RPMI8226 (cell line): Measurements from ENCODE around the gene DTHD1.
A peak's percentile ranks its signal among the peaks of the same experiment; 100 is the strongest.

ENCODE experiments used
- DNase-seq: peaks from one replicate; pipeline ENCODE4 v3.0.0-alpha.2; 2015

The DTHD1 gene

DNA sequence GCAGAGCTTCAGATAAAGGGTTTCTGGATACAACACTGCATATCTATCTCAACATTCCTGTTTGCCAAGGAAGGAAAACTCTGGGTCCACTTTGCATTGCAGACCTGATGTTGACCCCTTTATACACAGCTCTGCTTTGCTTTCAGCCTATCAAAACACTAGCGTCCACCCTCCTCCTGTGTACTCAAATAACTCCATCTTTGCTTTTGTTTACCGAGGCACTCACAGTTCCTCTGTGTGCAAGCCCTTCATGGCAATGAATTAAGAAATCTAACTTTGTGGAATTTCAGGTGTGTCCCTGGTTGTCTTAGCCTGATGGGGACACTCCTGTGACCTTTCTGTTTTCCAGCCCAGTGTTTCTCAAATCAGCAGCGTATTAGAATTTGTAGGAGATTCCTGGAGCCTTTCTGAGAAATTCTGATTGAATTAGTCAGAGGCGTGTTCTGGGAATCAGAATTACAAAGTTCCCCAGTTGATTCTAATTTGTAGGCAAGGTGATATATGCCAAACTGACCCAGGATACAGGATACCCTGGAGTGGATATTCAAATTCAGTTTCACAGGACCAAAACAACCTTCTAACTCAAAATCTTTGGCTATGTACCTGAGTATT, 68.6 kb downstream of the DTHD1 start:
- no peak for DNase-seq

DNA sequence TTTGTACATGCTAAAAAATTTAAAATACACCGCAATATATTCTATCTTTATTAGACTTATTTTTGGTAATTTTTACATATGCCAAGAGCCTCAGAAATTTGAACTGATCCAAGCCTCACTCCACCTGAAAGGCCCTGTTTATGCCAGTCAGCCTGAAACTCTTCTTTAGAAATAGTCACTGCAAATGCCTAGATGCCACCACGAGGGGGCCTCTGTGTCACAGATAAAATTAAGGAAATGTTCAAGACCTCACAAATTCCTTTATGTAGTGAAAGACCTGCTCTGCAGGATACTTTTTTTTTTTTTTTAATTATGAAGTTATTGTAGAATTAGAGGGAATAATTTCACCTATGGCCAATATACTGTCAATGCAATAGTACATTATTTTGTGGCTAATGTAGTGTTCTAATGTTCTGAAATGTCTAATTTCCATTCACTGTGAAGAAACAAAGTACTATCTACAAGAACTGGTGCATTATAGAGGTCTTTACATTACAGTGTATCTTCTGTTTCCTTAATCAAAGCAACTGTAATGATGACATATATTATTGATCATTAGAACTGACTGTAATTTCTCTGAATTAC, 69.8 kb downstream of the DTHD1 start:
- DNase-seq: peak; percentile 52

DNA sequence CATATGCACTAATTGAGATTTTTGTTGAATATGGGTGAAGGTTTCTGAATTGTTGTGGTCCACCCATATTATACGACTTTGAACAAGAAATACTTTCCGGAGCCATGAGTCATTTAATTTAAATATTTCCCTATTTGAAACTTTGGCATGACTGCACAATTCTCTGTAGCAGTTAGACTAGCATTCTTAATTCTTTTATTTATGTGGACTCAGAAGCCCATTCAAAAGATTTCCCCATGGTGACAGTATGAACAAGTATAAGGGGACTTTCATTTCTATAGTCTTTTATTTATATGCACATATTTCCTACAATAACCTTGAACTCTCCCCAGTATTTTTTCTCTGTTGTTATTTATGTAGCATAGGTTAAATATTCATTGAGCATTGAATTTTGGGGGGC, 72.6 kb downstream of the DTHD1 start:
- no peak for DNase-seq

DNA sequence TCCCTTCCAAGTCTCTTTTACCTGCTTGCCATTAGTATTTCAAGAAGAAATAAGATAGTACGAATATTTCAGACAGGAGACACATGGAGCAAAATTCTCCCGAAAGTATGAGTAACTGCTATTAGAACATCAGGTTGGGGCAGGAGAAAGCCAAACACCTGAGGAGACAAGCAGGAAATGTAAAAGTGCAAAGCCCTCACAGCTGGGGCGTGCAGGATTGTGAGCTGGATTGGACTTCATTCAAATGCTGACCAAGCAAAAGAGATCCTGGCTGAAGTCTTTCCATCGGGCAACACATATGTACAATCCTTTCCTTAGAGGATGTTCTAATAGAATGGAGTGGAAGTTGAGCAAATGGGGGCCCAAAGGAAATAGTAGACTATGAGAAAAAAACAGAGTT, 76.8 kb downstream of the DTHD1 start:
- no peak for DNase-seq

DNA sequence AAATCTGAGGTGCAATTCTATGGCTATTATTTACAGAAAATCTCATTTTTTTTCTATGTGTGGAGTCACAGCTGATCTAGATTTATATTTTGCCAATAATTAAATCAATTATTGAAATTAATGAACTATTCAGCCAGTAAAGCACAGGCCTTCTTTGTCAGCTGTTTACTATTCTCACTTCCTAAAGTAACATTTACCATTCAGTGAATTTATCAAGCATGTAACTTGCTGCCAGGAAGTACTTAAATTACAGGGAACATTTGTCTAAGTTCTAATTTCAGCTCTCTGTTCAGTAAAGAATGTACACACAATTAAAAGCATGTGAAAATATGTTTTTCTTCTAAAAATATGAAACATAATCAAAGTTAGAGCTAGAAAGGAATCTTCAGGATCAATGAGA, 79.3 kb downstream of the DTHD1 start:
- no peak for DNase-seq

DNA sequence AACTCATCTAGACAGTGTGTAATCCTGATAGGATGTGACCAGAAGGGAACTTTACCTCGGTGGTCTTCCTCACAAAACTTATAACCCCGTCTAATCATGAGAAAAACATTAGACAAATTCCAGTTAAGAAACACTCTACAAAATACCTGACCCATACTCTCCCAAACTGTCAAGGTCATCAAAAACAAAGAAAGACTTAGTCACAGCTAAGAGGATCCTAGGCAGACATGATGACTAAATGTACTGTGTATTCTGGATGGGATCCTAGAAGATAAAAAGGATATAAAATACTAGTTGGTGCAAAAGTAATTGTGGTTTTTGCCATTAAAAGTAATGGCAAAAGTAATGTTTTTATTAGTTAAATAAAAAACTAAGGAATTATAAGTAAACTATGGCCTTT, 81.6 kb downstream of the DTHD1 start:
- DNase-seq: no peak

DNA sequence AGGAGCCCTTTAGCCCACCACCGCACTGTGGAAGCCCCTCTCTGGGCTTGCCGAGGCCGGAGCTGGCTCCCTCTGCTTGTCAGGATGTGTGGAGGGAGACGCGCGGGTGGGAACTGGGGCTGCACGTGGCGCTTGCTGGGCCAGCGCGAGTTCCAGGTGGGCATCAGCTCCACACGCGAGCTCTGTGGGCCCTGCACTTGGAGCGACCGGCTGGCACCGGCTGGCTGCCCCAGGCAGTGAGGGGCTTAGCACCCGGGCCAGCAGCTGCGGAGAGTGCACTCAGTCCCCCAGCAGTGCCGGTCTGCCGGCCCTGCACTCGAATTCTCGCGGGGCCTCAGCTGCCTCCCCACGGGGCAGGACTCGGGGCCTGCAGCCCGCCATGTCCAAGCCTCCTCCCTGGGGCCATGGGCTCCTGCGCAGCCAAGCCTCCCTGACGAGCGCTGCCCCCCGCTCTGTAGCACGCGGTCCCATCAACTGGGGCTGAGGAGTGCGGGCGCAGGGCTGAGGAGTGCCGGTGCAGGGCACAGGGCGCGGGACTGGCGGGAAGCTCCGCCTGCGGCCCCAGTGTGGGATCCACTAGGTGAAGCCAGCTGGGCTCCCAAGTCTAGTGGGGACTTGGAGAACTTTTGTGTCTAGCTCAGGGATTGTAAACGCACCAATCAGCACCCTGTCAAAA, 93.6 kb downstream of the DTHD1 start:
- no peak for DNase-seq

DNA sequence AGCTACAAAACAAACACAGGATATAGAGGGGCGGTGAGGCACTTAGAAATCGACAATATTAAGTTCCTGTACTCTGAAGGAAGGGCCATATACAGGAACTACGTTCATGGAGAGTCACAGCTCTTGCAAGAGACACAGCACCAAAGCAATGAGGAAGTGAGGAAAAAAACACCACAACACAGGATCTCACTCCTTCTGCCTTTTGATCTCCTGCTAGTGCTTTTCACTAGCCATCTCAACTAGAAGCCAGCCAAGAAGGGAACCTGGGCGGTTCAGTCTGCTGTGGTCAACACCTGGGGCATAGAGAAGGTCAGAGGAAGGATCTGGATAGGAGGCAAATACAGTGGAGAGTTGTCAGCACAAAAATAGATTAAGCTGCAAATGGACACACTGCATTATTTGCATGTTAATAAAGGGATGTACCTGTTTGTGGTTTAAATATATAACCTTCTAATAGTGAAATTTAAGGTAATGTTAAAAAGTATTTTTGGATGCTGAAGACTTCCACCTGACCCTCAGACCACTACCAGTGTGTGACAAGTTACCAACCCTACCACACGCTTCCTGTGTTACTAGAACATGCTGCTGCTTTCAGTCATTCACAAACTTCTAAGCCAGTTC, 104.6 kb downstream of the DTHD1 start:
- DNase-seq: peak; percentile 5

DNA sequence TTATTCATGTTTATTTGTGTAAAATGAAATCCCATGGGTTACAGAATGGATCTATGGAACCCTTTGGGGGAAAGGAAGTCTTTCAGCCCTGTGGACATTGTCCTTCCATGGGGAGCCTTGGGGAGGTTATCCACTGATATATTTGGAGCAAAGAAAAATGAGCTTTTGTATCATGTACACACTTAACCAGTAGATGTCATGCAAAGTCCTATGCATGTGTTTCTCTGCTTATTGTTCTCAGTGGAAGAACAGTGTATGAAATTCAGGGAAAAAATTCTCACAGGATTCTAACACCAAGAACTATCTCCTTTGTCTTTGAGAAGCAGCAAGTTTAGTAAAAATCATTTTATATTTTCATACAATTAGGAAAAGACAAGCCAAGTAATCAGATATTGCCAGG, 105.3 kb downstream of the DTHD1 start:
- no peak for DNase-seq

DNA sequence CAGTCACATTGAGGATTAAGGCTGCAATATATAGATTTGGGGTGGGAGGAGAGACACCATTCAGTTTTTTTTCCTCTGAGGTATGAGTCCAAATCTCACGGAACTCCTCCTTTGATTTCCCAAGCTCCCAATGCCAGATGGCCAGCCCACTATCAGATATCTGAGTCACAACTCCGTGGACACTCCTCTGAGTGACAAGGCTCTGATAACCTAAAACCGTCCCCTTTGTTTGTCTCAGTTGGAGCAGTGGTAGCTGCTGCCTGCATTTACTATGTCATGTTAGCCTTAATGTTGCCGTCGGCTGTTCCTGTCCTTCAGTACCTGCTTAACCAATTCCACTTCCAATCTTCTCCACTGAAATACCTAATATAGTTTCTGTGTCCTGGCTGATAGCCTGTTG, 107.3 kb downstream of the DTHD1 start:
- no peak for DNase-seq

DNA sequence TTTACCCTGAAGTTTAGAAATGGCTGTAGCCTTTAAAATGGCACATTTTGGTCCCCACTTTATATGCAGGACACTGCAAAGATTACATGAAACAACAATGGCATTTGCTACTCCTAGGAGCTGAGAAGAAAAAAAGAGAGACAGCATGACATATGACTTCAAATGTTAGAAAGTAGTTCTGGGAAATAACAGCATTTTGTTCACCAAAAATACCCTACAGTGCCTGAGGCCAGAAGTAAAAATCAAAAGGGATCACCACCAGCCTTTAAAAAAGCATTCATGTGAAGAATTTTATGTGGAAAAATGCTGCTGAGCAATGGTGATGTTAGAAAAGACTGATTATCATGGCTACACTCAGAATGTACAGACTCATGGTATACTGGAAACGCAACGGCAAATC, 110.0 kb downstream of the DTHD1 start:
- no peak for DNase-seq

DNA sequence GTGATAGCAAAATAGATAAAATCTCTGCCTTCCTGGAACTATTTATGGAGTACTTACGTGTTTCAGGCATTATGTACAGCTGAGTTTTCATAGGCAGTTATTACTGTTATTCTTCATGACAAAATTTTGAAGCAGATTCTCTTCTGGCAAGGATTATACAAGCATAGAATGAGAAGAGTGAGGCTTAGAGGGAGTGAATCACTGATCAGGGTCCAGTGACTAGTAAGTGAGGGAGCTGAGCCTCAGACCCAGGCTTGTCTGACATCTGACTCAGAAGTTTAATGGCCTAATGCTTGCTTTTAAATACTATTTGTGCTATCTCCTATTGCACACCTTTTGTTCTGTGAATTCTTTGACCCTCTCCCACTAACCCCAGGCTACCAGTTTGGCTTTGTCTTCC, 110.6 kb downstream of the DTHD1 start:
- DNase-seq: no peak

DNA sequence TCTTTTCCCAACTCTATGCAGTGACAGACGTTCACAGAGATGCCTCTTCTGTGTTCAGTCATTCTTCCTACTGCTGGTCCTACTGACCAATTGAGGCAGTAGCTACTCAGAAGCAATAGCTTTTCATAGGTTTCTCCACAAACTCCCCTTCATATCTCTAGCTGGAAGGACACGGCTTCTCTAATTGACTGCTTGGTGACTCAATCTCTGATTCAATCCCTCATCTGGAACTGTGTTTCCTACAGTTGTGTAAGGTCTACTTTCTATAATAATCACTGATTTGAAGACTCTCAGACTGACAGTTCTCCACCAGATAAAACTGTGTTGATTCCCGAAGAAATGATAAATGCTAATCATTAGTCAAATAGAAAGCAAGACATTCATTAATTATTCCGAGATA, 111.5 kb downstream of the DTHD1 start:
- DNase-seq: no peak
